WTC11 (cell line): ENCODE data around the gene TEX52. TPM values are rescaled to one million over a fixed set of nuclear protein-coding genes. Genes with fewer than 3 reads are reported as not detected.

Experiments used
- ATAC-seq: fragments of 200-7000 bp; cut with Tn5 transposase; 2 replicates; pipeline ENCODE4 v1.10.0; 2021; ENCODE audit warnings: mild to moderate bottlenecking, moderate library complexity
- CTCF ChIA-PET: fragments of 300-600 bp; sonication (Branson Sonifier 250); formaldehyde crosslinking; loops from one replicate; lab custom pipeline; 2021; ENCODE audit warnings: antibody characterized with exemption; lab: Charles Lee
- POLR2A ChIA-PET: fragments of 350-600 bp; sonication (Branson Sonifier 250); formaldehyde crosslinking; loops from one replicate; lab custom pipeline; 2021; ENCODE audit warnings: antibody characterized with exemption; lab: Charles Lee
- DNase-seq: peaks from one replicate; pipeline ENCODE4 v3.0.0; 2021; ENCODE audit warnings: low spot score
- H3K27ac Mint-ChIP-seq: 2 replicates; pipeline ENCODE4 v1.8.0; 2021; ENCODE audit warnings: mixed read lengths
- H3K27me3 Mint-ChIP-seq: 2 replicates; pipeline ENCODE4 v1.8.0; 2021; ENCODE audit warnings: low read depth, mild to moderate bottlenecking, moderate library complexity, mixed read lengths
- H3K36me3 Mint-ChIP-seq: 2 replicates; pipeline ENCODE4 v1.8.0; 2021; ENCODE audit warnings: mixed read lengths
- H3K4me1 Mint-ChIP-seq: 2 replicates; pipeline ENCODE4 v1.8.0; 2022; ENCODE audit warnings: mixed read lengths
- H3K4me3 Mint-ChIP-seq: 2 replicates; pipeline ENCODE4 v1.8.0; 2021; ENCODE audit warnings: mild to moderate bottlenecking, moderate library complexity, mixed read lengths
- H3K9me3 Mint-ChIP-seq: 2 replicates; pipeline ENCODE4 v1.8.0; 2021; ENCODE audit warnings: mixed read lengths
- ATF6 ChIP-seq: sonication (generic); formaldehyde crosslinking; IDR thresholded peaks from 2 replicates; pipeline ENCODE4 v1.8.1; 2023; ENCODE audit warnings: mild to moderate bottlenecking, missing genetic modification reagents
- E2F5 ChIP-seq: sonication (generic); formaldehyde crosslinking; IDR thresholded peaks from 2 replicates; pipeline ENCODE4 v1.8.1; 2022; ENCODE audit warnings: mild to moderate bottlenecking, moderate library complexity, missing genetic modification reagents
- ETV6 ChIP-seq: sonication (generic); formaldehyde crosslinking; IDR thresholded peaks from 2 replicates; pipeline ENCODE4 v1.8.1; 2022; ENCODE audit warnings: mild to moderate bottlenecking, missing genetic modification reagents
- FOXJ3 ChIP-seq: sonication (generic); formaldehyde crosslinking; IDR thresholded peaks from 2 replicates; pipeline ENCODE4 v1.9.0; 2021; ENCODE audit warnings: missing genetic modification reagents, mild to moderate bottlenecking, borderline replicate concordance
- FOXK1 ChIP-seq: sonication (generic); formaldehyde crosslinking; IDR thresholded peaks from 2 replicates; pipeline ENCODE4 v1.8.0; 2022; ENCODE audit warnings: mild to moderate bottlenecking, moderate library complexity, missing genetic modification reagents
- GABPB1 ChIP-seq: sonication (generic); formaldehyde crosslinking; IDR thresholded peaks from 2 replicates; pipeline ENCODE4 v1.8.1; 2023; ENCODE audit warnings: mild to moderate bottlenecking, missing genetic modification reagents
- GTF2I ChIP-seq: fragments of 250-450 bp; sonication (Bioruptor Pico); conservative IDR thresholded peaks from 2 replicates; pipeline ENCODE4 v1.4.0; 2021; ENCODE audit warnings: mild to moderate bottlenecking
- SOX15 ChIP-seq: fragments of 250-450 bp; sonication (Bioruptor Pico); IDR thresholded peaks from 2 replicates; pipeline ENCODE4 v1.9.0; 2021; ENCODE audit warnings: mild to moderate bottlenecking
- TEAD4 ChIP-seq: sonication (generic); formaldehyde crosslinking; IDR thresholded peaks from 2 replicates; pipeline ENCODE4 v1.8.0; 2022; ENCODE audit warnings: mild to moderate bottlenecking, missing genetic modification reagents
- ZNF219 ChIP-seq: sonication (generic); formaldehyde crosslinking; IDR thresholded peaks from 2 replicates; pipeline ENCODE4 v1.8.0; 2023; ENCODE audit warnings: missing genetic modification reagents, mild to moderate bottlenecking, borderline replicate concordance
- total RNA-seq: library from RNA; stranded (reverse); gene quantifications from 3 replicates; pipeline ENCODE4 v1.2.3, GENCODE V29; 2021
- TF ChIP-seq, protein P1 (sequence below): fragments of 250-450 bp; sonication (Bioruptor Pico); IDR thresholded peaks from 2 replicates; pipeline ENCODE4 v1.9.0; 2021; ENCODE audit warnings: mild to moderate bottlenecking, borderline replicate concordance
- TF ChIP-seq, protein P2 (sequence below): sonication (generic); formaldehyde crosslinking; IDR thresholded peaks from 2 replicates; pipeline ENCODE4 v1.8.0; 2022; ENCODE audit warnings: mild to moderate bottlenecking, missing genetic modification reagents
- TF ChIP-seq, protein P3 (sequence below): sonication (generic); formaldehyde crosslinking; IDR thresholded peaks from 2 replicates; pipeline ENCODE4 v1.8.0; 2023; ENCODE audit warnings: mild to moderate bottlenecking, missing genetic modification reagents
- TF ChIP-seq, protein P4 (sequence below): sonication (generic); formaldehyde crosslinking; IDR thresholded peaks from 2 replicates; pipeline ENCODE4 v1.8.1; 2022; ENCODE audit warnings: low read depth, mild to moderate bottlenecking, moderate library complexity, missing genetic modification reagents, borderline replicate concordance
- TF ChIP-seq, protein P5 (sequence below): fragments of 250-450 bp; sonication (Bioruptor Pico); IDR thresholded peaks from 2 replicates; pipeline ENCODE4 v1.9.0; 2021; ENCODE audit warnings: mild to moderate bottlenecking

Gene TEX52
- total RNA-seq, 1 experiment from 2014 or later = not detected

GRCh38 chr12:2812290-2813213, 44.3 kb downstream of the TEX52 start, which contains the start of gene ITFG2 (continued):
- 0 out of 2 replicates have a peak, but pooled peaks have one; percentile 27 for TF ChIP-seq FOXJ3 (CRISPR knock-in tag)
- peak; percentile 76; the same call in 1 of the 2 replicates for TF ChIP-seq E2F5 (CRISPR knock-in tag)
- TF ChIP-seq, protein P1, sequence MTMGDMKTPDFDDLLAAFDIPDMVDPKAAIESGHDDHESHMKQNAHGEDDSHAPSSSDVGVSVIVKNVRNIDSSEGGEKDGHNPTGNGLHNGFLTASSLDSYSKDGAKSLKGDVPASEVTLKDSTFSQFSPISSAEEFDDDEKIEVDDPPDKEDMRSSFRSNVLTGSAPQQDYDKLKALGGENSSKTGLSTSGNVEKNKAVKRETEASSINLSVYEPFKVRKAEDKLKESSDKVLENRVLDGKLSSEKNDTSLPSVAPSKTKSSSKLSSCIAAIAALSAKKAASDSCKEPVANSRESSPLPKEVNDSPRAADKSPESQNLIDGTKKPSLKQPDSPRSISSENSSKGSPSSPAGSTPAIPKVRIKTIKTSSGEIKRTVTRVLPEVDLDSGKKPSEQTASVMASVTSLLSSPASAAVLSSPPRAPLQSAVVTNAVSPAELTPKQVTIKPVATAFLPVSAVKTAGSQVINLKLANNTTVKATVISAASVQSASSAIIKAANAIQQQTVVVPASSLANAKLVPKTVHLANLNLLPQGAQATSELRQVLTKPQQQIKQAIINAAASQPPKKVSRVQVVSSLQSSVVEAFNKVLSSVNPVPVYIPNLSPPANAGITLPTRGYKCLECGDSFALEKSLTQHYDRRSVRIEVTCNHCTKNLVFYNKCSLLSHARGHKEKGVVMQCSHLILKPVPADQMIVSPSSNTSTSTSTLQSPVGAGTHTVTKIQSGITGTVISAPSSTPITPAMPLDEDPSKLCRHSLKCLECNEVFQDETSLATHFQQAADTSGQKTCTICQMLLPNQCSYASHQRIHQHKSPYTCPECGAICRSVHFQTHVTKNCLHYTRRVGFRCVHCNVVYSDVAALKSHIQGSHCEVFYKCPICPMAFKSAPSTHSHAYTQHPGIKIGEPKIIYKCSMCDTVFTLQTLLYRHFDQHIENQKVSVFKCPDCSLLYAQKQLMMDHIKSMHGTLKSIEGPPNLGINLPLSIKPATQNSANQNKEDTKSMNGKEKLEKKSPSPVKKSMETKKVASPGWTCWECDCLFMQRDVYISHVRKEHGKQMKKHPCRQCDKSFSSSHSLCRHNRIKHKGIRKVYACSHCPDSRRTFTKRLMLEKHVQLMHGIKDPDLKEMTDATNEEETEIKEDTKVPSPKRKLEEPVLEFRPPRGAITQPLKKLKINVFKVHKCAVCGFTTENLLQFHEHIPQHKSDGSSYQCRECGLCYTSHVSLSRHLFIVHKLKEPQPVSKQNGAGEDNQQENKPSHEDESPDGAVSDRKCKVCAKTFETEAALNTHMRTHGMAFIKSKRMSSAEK = no peak
- no peak for TF ChIP-seq GTF2I (CRISPR knock-in tag)
- no peak for TF ChIP-seq ZNF219
- TF ChIP-seq, protein P2, sequence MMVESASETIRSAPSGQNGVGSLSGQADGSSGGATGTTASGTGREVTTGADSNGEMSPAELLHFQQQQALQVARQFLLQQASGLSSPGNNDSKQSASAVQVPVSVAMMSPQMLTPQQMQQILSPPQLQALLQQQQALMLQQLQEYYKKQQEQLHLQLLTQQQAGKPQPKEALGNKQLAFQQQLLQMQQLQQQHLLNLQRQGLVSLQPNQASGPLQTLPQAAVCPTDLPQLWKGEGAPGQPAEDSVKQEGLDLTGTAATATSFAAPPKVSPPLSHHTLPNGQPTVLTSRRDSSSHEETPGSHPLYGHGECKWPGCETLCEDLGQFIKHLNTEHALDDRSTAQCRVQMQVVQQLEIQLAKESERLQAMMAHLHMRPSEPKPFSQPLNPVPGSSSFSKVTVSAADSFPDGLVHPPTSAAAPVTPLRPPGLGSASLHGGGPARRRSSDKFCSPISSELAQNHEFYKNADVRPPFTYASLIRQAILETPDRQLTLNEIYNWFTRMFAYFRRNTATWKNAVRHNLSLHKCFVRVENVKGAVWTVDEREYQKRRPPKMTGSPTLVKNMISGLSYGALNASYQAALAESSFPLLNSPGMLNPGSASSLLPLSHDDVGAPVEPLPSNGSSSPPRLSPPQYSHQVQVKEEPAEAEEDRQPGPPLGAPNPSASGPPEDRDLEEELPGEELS = peak; percentile 93
- TF ChIP-seq, protein P3, sequence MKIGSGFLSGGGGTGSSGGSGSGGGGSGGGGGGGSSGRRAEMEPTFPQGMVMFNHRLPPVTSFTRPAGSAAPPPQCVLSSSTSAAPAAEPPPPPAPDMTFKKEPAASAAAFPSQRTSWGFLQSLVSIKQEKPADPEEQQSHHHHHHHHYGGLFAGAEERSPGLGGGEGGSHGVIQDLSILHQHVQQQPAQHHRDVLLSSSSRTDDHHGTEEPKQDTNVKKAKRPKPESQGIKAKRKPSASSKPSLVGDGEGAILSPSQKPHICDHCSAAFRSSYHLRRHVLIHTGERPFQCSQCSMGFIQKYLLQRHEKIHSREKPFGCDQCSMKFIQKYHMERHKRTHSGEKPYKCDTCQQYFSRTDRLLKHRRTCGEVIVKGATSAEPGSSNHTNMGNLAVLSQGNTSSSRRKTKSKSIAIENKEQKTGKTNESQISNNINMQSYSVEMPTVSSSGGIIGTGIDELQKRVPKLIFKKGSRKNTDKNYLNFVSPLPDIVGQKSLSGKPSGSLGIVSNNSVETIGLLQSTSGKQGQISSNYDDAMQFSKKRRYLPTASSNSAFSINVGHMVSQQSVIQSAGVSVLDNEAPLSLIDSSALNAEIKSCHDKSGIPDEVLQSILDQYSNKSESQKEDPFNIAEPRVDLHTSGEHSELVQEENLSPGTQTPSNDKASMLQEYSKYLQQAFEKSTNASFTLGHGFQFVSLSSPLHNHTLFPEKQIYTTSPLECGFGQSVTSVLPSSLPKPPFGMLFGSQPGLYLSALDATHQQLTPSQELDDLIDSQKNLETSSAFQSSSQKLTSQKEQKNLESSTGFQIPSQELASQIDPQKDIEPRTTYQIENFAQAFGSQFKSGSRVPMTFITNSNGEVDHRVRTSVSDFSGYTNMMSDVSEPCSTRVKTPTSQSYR (CRISPR knock-in tag) = no peak
- TF ChIP-seq, protein P4, sequence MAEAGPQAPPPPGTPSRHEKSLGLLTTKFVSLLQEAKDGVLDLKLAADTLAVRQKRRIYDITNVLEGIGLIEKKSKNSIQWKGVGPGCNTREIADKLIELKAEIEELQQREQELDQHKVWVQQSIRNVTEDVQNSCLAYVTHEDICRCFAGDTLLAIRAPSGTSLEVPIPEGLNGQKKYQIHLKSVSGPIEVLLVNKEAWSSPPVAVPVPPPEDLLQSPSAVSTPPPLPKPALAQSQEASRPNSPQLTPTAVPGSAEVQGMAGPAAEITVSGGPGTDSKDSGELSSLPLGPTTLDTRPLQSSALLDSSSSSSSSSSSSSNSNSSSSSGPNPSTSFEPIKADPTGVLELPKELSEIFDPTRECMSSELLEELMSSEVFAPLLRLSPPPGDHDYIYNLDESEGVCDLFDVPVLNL = no peak
- peak; percentile 82 for TF ChIP-seq GABPB1 (CRISPR knock-in tag)
- no peak for TF ChIP-seq TEAD4 (CRISPR knock-in tag)

DNA sequence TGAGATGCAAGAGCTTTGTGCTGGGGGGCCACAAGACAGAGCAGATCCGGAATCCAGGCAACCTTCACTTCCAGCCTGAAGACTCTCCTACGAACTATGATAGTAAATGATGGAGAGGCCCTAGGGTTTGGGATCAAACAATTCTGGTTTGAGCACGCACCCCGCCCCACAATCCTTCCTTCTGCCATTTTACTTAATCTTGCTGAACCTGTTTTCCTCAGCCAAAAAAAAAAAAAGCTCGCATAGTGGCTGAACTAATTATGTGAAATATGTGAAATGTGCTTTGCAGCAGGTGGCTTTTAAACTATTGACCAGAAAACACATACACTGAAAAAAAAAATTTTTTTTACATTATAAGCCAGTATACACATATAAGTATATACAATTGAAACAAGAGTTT, 45.0 kb downstream of the TEX52 start:
- ChIA-PET CTCF (interaction anchor here (0.6 to 2.6 kb wide), 5 partner anchors 16 to 131 kb away, joined by 3 to 10 read pairs (median 6); no protein-coding TSS in a partner anchor), POLR2A (interaction anchor here (1.1 kb wide), 1 partner anchor 16 kb away, joined by 3 read pairs; no protein-coding TSS in a partner anchor)
- ATAC-seq (no peak), DNase-seq (no peak)
- Mint-ChIP-seq H3K27ac (peak overlapping the region; percentile 70), H3K9me3 (no peaks in the 10 kb centered on the region), H3K27me3 (no peaks in the 10 kb centered on the region), H3K4me3 (peak overlapping the region; percentile 99), H3K36me3 (peaks cover 9% of the 10 kb centered on the region), H3K4me1 (peaks cover 13% of the 10 kb centered on the region)
- TF ChIP-seq SOX15 (CRISPR knock-in tag) (no peak), ETV6 (no peak), FOXK1 (CRISPR knock-in tag) (no peak), ATF6 (CRISPR knock-in tag) (no peak)
- TF ChIP-seq, protein P5, sequence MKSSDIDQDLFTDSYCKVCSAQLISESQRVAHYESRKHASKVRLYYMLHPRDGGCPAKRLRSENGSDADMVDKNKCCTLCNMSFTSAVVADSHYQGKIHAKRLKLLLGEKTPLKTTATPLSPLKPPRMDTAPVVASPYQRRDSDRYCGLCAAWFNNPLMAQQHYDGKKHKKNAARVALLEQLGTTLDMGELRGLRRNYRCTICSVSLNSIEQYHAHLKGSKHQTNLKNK (CRISPR knock-in tag) = no peak
- TF ChIP-seq, protein P1 = no peak
